ENCODE measurements around the gene BAAT. TPM values are rescaled to one million over a fixed set of nuclear protein-coding genes. Genes with fewer than 3 reads are reported as not detected.

Gene BAAT
- total RNA-seq, 1 experiment from 2014 or later, result not detected

- no peak for DNase-seq
- no peaks in the 10 kb centered on the region for H3K9me2 ChIP-seq (ENCODE audit: insufficient read depth)
- H4K20me1 ChIP-seq (ENCODE audit: insufficient read depth), result no peaks in the 10 kb centered on the region
- H3K9me3 ChIP-seq (ENCODE audit: insufficient read depth, low read depth), result no peaks in the 10 kb centered on the region
- peaks cover 25% of the 10 kb centered on the region; the same call in 1 of the 2 replicates for H3K27me3 ChIP-seq (ENCODE audit: insufficient read depth, low read depth)
- BruUV-seq (replicated peaks), result no TSS peak
- no peaks in the 10 kb centered on the region for H3K79me2 ChIP-seq (ENCODE audit: low read depth)
- no peak overlapping the region for H3K27ac ChIP-seq
- intact Hi-C loops (cut with micrococcal nuclease; ENCODE audit: unreplicated experiment), result no loop called here
- CTCF ChIA-PET, result no interaction called here
- no peak overlapping the region for H3K4me2 ChIP-seq
- no peak overlapping the region for H2AFZ ChIP-seq
- no peak overlapping the region for H3K4me3 ChIP-seq
- POLR2A ChIA-PET (ENCODE audit: unreplicated experiment), result interaction anchor here (0.7 kb wide), 1 partner anchor 46 kb away, joined by 3 read pairs; no protein-coding TSS in a partner anchor
- no peaks in the 10 kb centered on the region for H3K36me3 ChIP-seq (ENCODE audit: low read depth)
- H3K4me1 ChIP-seq (replicated peaks; ENCODE audit: insufficient read depth), result no peaks in the 10 kb centered on the region
- TF ChIP-seq, protein P1, sequence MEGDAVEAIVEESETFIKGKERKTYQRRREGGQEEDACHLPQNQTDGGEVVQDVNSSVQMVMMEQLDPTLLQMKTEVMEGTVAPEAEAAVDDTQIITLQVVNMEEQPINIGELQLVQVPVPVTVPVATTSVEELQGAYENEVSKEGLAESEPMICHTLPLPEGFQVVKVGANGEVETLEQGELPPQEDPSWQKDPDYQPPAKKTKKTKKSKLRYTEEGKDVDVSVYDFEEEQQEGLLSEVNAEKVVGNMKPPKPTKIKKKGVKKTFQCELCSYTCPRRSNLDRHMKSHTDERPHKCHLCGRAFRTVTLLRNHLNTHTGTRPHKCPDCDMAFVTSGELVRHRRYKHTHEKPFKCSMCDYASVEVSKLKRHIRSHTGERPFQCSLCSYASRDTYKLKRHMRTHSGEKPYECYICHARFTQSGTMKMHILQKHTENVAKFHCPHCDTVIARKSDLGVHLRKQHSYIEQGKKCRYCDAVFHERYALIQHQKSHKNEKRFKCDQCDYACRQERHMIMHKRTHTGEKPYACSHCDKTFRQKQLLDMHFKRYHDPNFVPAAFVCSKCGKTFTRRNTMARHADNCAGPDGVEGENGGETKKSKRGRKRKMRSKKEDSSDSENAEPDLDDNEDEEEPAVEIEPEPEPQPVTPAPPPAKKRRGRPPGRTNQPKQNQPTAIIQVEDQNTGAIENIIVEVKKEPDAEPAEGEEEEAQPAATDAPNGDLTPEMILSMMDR (conservative IDR thresholded peaks at IDR 0.05), result no peak
- TF ChIP-seq EZH2 (IDR thresholded peaks at IDR 0.05; ENCODE audit: low read depth), result no peak
- no peaks in the 10 kb centered on the region for H3F3A ChIP-seq (ENCODE audit: insufficient read depth, low read depth)
Measured at GRCh38 chr9:101432171-101432570, 47.4 kb upstream of the BAAT start.

- Histone ChIP-seq H3K4me1 (replicated peaks; ENCODE audit: insufficient read depth) (no peaks in the 10 kb centered on the region), H2AFZ (no peak overlapping the region), H3K79me2 (ENCODE audit: low read depth) (no peaks in the 10 kb centered on the region), H3K9me2 (ENCODE audit: insufficient read depth) (no peaks in the 10 kb centered on the region), H3K36me3 (ENCODE audit: low read depth) (no peaks in the 10 kb centered on the region), H3K4me2 (no peak overlapping the region), H4K20me1 (ENCODE audit: insufficient read depth) (no peaks in the 10 kb centered on the region), H3K27ac (no peak overlapping the region), H3K4me3 (no peak overlapping the region), H3F3A (ENCODE audit: insufficient read depth, low read depth) (no peaks in the 10 kb centered on the region), H3K27me3 (ENCODE audit: insufficient read depth, low read depth) (peaks cover 31% of the 10 kb centered on the region; the same call in 1 of the 2 replicates), H3K9me3 (ENCODE audit: insufficient read depth, low read depth) (no peaks in the 10 kb centered on the region)
- intact Hi-C loops (cut with micrococcal nuclease; ENCODE audit: unreplicated experiment), result no loop called here
- ChIA-PET POLR2A (ENCODE audit: unreplicated experiment) (no interaction called here), CTCF (no interaction called here)
- BruUV-seq (replicated peaks), result no TSS peak
- no peak for DNase-seq
- TF ChIP-seq EZH2 (IDR thresholded peaks at IDR 0.05; ENCODE audit: low read depth), result no peak
- TF ChIP-seq, protein P1 (conservative IDR thresholded peaks at IDR 0.05), result no peak
Measured at GRCh38 chr9:101429736-101430135, 44.9 kb upstream of the BAAT start.

GRCh38 chr9:101428909-101429308 is 44.1 kb upstream of the BAAT start:
- Histone ChIP-seq H3F3A (ENCODE audit: insufficient read depth, low read depth) (no peaks in the 10 kb centered on the region), H3K9me3 (ENCODE audit: insufficient read depth, low read depth) (no peaks in the 10 kb centered on the region), H3K4me1 (replicated peaks; ENCODE audit: insufficient read depth) (no peaks in the 10 kb centered on the region), H3K36me3 (ENCODE audit: low read depth) (no peaks in the 10 kb centered on the region), H3K27ac (no peak overlapping the region), H3K27me3 (ENCODE audit: insufficient read depth, low read depth) (peaks cover 39% of the 10 kb centered on the region; the same call in 1 of the 2 replicates), H3K4me3 (no peak overlapping the region), H3K4me2 (no peak overlapping the region), H3K9me2 (ENCODE audit: insufficient read depth) (no peaks in the 10 kb centered on the region), H4K20me1 (ENCODE audit: insufficient read depth) (no peaks in the 10 kb centered on the region), H3K79me2 (ENCODE audit: low read depth) (no peaks in the 10 kb centered on the region), H2AFZ (no peak overlapping the region)
- BruUV-seq (replicated peaks), result no TSS peak
- CTCF ChIA-PET, result no interaction called here
- POLR2A ChIA-PET (ENCODE audit: unreplicated experiment), result no interaction called here
- intact Hi-C loops (cut with micrococcal nuclease; ENCODE audit: unreplicated experiment), result no loop called here
- DNase-seq, result no peak
- TF ChIP-seq, protein P1 (conservative IDR thresholded peaks at IDR 0.05), result no peak
- no peak for TF ChIP-seq EZH2 (IDR thresholded peaks at IDR 0.05; ENCODE audit: low read depth)
